ENCODE results near the gene SSBP3.

SSBP3 gene

GRCh38 chr1:54265659-54266058 is 140.5 kb downstream of the SSBP3 start:
- DNase-seq (ENCODE audit: low spot score), result no peak

- DNase-seq (ENCODE audit: low spot score), result no peak
Measured at GRCh38 chr1:54265126-54265525, 141.1 kb downstream of the SSBP3 start.

GRCh38 chr1:54263601-54264226 is 142.5 kb downstream of the SSBP3 start:
- DNase-seq (ENCODE audit: low spot score), result no peak

GRCh38 chr1:54262244-54262643 is 143.9 kb downstream of the SSBP3 start:
- DNase-seq (ENCODE audit: low spot score), result no peak

- no peak for DNase-seq (ENCODE audit: low spot score)
Measured at GRCh38 chr1:54260810-54261209, 145.4 kb downstream of the SSBP3 start.

GRCh38 chr1:54259546-54260140 is 146.6 kb downstream of the SSBP3 start:
- no peak for DNase-seq (ENCODE audit: low spot score)

GRCh38 chr1:54257876-54258275 is 148.3 kb downstream of the SSBP3 start:
- no peak for DNase-seq (ENCODE audit: low spot score)

- no peak for DNase-seq (ENCODE audit: low spot score)
Measured at GRCh38 chr1:54257346-54257620, 148.9 kb downstream of the SSBP3 start.

- no peak for DNase-seq (ENCODE audit: low spot score)
Measured at GRCh38 chr1:54256522-54257345, 149.5 kb downstream of the SSBP3 start.

GRCh38 chr1:54255026-54255702 is 151.0 kb downstream of the SSBP3 start:
- no peak for DNase-seq (ENCODE audit: low spot score)

GRCh38 chr1:54254055-54254454 is 152.1 kb downstream of the SSBP3 start:
- no peak for DNase-seq (ENCODE audit: low spot score)

GRCh38 chr1:54253480-54253879 is 152.7 kb downstream of the SSBP3 start:
- no peak for DNase-seq (ENCODE audit: low spot score)

GRCh38 chr1:54252371-54252936 is 153.7 kb downstream of the SSBP3 start:
- no peak for DNase-seq (ENCODE audit: low spot score)

- DNase-seq (ENCODE audit: low spot score), result no peak
Measured at GRCh38 chr1:54250670-54251069, 155.5 kb downstream of the SSBP3 start.

- DNase-seq (ENCODE audit: low spot score), result peak; percentile 78
Measured at GRCh38 chr1:54249819-54250435, 156.3 kb downstream of the SSBP3 start.

- DNase-seq (ENCODE audit: low spot score), result no peak
Measured at GRCh38 chr1:54248966-54249365, 157.2 kb downstream of the SSBP3 start.

GRCh38 chr1:54247863-54248515 is 158.2 kb downstream of the SSBP3 start:
- no peak for DNase-seq (ENCODE audit: low spot score)

- DNase-seq (ENCODE audit: low spot score), result no peak
Measured at GRCh38 chr1:54246116-54246721, 160.0 kb downstream of the SSBP3 start.

GRCh38 chr1:54245501-54245900 is 160.7 kb downstream of the SSBP3 start:
- DNase-seq (ENCODE audit: low spot score), result no peak

GRCh38 chr1:54244655-54245054 is 161.5 kb downstream of the SSBP3 start:
- DNase-seq (ENCODE audit: low spot score), result no peak

- no peak for DNase-seq (ENCODE audit: low spot score)
Measured at GRCh38 chr1:54243022-54243421, 163.2 kb downstream of the SSBP3 start.
